Parathyroid adenoma (tissue), 2 donors: ENCODE results near the gene ANKH.

Experiments used
- H2AFZ ChIP-seq: fragments of 300-600 bp; sonication (generic); one replicate; pipeline ENCODE4 v1.7.0; 2017; ENCODE audit warnings: antibody characterized with exemption, mild to moderate bottlenecking
- H3K27ac ChIP-seq: fragments of 300-600 bp; sonication (generic); one replicate; pipeline ENCODE4 v1.7.0; 2017
- H3K27me3 ChIP-seq: fragments of 300-600 bp; sonication (generic); one replicate; pipeline ENCODE4 v1.7.0; 2017; ENCODE audit warnings: low read length; ENCODE audit not compliant: control insufficient read depth, insufficient read depth
- H3K36me3 ChIP-seq: fragments of 300-600 bp; sonication (generic); one replicate; pipeline ENCODE4 v1.7.0; 2017; ENCODE audit warnings: low read length; ENCODE audit not compliant: control insufficient read depth, insufficient read depth
- H3K4me1 ChIP-seq: fragments of 300-600 bp; sonication (generic); one replicate; pipeline ENCODE4 v1.7.0; 2017; ENCODE audit warnings: control low read depth
- H3K4me2 ChIP-seq: fragments of 300-600 bp; sonication (generic); one replicate; pipeline ENCODE4 v1.7.0; 2017; ENCODE audit warnings: low read length
- H3K4me3 ChIP-seq: fragments of 300-600 bp; sonication (generic); one replicate; pipeline ENCODE4 v1.7.0; 2017; ENCODE audit warnings: low read depth, low read length
- H3K79me2 ChIP-seq: fragments of 300-600 bp; sonication (generic); one replicate; pipeline ENCODE4 v1.7.0; 2017; ENCODE audit warnings: control low read depth
- H3K9ac ChIP-seq: fragments of 300-600 bp; sonication (generic); one replicate; pipeline ENCODE4 v1.7.0; 2017; ENCODE audit warnings: mild to moderate bottlenecking
- H3K9me3 ChIP-seq: fragments of 300-600 bp; sonication (generic); one replicate; pipeline ENCODE4 v1.7.0; 2017; ENCODE audit warnings: low read length; ENCODE audit not compliant: control insufficient read depth
- TF ChIP-seq, protein P1 (sequence below): fragments of 300-600 bp; sonication (generic); IDR thresholded peaks from one replicate; pipeline ENCODE4 v1.7.0; 2017; ENCODE audit warnings: antibody characterized with exemption, mild to moderate bottlenecking
- donor health status: primary hyperparathyroidism.

Gene ANKH

GRCh38 chr5:14721990-14722656 is 149.5 kb downstream of the ANKH start:
- TF ChIP-seq, protein P1, sequence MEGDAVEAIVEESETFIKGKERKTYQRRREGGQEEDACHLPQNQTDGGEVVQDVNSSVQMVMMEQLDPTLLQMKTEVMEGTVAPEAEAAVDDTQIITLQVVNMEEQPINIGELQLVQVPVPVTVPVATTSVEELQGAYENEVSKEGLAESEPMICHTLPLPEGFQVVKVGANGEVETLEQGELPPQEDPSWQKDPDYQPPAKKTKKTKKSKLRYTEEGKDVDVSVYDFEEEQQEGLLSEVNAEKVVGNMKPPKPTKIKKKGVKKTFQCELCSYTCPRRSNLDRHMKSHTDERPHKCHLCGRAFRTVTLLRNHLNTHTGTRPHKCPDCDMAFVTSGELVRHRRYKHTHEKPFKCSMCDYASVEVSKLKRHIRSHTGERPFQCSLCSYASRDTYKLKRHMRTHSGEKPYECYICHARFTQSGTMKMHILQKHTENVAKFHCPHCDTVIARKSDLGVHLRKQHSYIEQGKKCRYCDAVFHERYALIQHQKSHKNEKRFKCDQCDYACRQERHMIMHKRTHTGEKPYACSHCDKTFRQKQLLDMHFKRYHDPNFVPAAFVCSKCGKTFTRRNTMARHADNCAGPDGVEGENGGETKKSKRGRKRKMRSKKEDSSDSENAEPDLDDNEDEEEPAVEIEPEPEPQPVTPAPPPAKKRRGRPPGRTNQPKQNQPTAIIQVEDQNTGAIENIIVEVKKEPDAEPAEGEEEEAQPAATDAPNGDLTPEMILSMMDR: no peak
- Histone ChIP-seq H3K27me3 (no peaks in the 10 kb centered on the region), H2AFZ (no peak overlapping the region), H3K9ac (no peak overlapping the region), H3K4me1 (peaks cover 9% of the 10 kb centered on the region), H3K27ac (no peak overlapping the region), H3K4me2 (no peak overlapping the region), H3K79me2 (peaks cover 15% of the 10 kb centered on the region), H3K36me3 (no peaks in the 10 kb centered on the region), H3K4me3 (no peak overlapping the region), H3K9me3 (no peaks in the 10 kb centered on the region)

DNA sequence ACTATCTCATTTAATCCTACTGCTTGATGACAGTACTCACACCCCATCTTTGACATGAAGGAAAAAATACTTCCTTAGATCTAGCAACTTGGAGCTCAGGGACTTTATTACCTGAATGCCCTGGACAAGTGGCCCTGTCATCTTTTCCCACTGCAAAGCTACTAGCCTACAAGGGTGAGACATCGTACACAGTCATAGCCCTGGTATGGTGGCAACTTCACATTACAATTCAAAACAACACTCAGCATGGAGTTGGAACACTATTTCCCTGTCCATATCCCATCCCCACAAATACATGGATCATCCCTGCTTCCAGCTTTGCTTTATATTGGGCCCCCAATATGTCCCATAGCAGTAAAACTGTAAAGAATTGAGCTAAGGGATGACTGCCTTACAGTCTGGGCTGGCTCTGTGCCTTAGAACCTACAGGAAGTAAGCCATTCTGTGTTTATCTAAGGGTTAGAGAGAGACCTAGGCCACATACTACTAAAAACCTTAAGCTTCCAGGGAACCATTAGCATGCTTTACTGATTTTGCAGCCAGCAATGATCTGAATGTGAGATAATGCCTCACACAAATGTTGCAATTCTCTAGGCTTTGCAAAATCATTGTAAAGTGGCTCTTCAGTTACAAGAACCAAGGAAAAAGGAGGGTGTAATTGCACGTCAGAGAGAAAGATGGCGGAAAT is 151.2 kb downstream of the ANKH start:
- Histone ChIP-seq H3K27me3 (no peaks in the 10 kb centered on the region), H3K4me2 (no peak overlapping the region), H3K79me2 (peaks cover 8% of the 10 kb centered on the region), H3K9ac (no peak overlapping the region), H2AFZ (peak overlapping the region; percentile 21), H3K4me1 (peaks cover 9% of the 10 kb centered on the region), H3K36me3 (no peaks in the 10 kb centered on the region), H3K27ac (peak overlapping the region; percentile 51), H3K9me3 (no peaks in the 10 kb centered on the region), H3K4me3 (no peak overlapping the region)
- TF ChIP-seq, protein P1: no peak

GRCh38 chr5:14718778-14719177 is 152.8 kb downstream of the ANKH start:
- Histone ChIP-seq H2AFZ (no peak overlapping the region), H3K79me2 (peaks cover 8% of the 10 kb centered on the region), H3K27ac (no peak overlapping the region), H3K4me2 (no peak overlapping the region), H3K9me3 (no peaks in the 10 kb centered on the region), H3K4me1 (peaks cover 9% of the 10 kb centered on the region), H3K9ac (no peak overlapping the region), H3K27me3 (no peaks in the 10 kb centered on the region), H3K4me3 (no peak overlapping the region), H3K36me3 (no peaks in the 10 kb centered on the region)
- TF ChIP-seq, protein P1: no peak

GRCh38 chr5:14716755-14717752 is 154.5 kb downstream of the ANKH start:
- TF ChIP-seq, protein P1: no peak
- Histone ChIP-seq H3K27me3 (no peaks in the 10 kb centered on the region), H2AFZ (no peak overlapping the region), H3K4me3 (no peak overlapping the region), H3K27ac (no peak overlapping the region), H3K4me2 (no peak overlapping the region), H3K9me3 (no peaks in the 10 kb centered on the region), H3K4me1 (peaks cover 9% of the 10 kb centered on the region), H3K79me2 (peaks cover 5% of the 10 kb centered on the region), H3K9ac (no peak overlapping the region), H3K36me3 (no peaks in the 10 kb centered on the region)
